NCI-H345 treated with DMSO at 0.1 percent for 48 hours (cell line): ENCODE data around the gene CMTM2.

Source experiments
- DNase-seq: peaks from one replicate; lab custom pipeline; 2025; ENCODE audit not compliant: unreplicated experiment; lab: John Stamatoyannopoulos, UW

The CMTM2 gene, protein sequence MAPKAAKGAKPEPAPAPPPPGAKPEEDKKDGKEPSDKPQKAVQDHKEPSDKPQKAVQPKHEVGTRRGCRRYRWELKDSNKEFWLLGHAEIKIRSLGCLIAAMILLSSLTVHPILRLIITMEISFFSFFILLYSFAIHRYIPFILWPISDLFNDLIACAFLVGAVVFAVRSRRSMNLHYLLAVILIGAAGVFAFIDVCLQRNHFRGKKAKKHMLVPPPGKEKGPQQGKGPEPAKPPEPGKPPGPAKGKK

GRCh38 chr16:66578651-66579531 lies at the start of gene CMTM2:
TSS of gene CMTM2 (plus strand) at chr16:66579463. CDS start at chr16:66579608, 145 bp downstream.
- no peak for DNase-seq

DNA sequence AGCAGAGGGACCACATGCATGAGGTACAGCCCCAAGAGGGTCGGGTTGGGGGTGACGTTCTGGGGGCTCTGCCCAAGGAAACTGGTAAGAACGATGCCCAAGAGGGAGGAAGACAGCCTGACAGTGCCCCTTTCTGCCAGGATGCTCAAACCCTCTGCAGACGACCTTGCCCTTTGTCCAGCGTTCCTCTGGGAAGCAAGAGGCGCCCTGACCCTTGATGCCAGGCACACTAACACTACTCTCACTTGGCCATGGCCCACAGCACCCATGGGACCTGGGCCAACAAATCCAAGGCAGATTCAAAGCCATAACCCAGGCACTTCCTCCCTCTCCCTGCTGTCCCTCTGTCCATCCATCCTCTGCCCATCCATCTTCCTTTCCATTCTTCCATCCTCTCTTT lies 49.8 kb upstream of the CMTM2 start:
- no peak for DNase-seq

DNA sequence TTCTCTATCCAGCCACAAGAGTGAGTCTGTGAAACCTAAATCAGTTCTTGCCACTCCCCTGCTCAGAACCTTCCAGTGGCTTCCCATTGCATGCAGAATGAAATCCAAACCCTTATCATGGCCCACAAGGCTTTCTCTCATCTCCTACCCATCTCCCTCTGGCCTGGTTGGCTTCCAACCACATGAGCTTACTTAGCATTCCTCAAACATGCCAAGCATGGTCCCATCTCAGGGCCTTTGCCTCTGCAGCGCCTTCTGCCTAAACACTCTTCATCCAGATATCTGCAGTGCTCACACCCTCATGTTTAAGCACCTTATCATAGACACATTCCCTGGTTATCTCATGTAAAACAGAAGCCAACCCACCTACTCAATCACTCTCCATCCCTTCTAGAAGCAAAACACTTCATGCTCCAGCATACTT lies 44.9 kb upstream of the CMTM2 start:
- DNase-seq: no peak

GRCh38 chr16:66536525-66536924 lies 42.7 kb upstream of the CMTM2 start:
- DNase-seq: no peak

DNA sequence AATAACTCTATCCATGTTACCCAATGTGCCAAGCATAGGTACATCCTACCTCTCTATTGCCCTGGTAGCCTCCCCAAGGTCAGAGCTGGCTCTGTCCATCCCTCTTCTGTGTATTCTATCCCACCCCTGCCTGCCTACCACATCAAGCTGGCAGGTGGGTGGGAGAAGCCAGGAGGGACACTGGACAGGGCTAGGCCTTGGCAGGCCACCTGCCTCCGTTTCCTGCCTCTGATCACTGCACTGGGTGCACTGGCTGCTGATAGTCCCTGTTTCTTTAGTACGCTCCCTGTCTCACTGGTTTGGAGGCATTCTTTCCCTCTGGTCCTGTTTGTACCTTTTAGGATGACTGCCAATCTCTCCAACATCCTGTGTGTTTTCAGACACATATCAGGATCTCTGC lies 42.0 kb upstream of the CMTM2 start:
- no peak for DNase-seq

GRCh38 chr16:66538910-66539309 lies 40.4 kb upstream of the CMTM2 start:
- DNase-seq: no peak

GRCh38 chr16:66539623-66540469 lies 39.4 kb upstream of the CMTM2 start:
- DNase-seq: peak; percentile 18

GRCh38 chr16:66541388-66542355 lies 37.6 kb upstream of the CMTM2 start:
- no peak for DNase-seq

DNA sequence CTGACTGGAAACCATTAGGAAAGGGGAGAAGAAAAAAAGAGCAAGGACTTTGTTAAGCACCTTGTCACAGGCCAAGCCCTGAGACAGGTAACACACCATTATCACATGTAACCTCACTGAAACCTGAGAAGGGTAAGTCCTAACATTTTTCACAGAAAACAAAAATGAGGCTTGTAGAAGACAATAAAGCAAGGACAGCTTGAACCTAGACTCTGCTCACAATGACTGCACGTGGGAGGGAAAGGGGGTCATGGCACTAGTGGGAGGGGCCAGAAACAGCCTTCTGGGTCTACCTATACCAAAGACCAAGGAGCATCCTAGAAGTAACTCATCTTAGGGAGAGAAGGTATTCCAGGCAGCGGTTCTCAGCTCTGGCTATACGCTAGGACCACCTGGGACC lies 36.9 kb upstream of the CMTM2 start:
- no peak for DNase-seq

- no peak for DNase-seq
These were observed 35.7 kb upstream of the CMTM2 start for GRCh38 chr16:66543541-66543940.

DNA sequence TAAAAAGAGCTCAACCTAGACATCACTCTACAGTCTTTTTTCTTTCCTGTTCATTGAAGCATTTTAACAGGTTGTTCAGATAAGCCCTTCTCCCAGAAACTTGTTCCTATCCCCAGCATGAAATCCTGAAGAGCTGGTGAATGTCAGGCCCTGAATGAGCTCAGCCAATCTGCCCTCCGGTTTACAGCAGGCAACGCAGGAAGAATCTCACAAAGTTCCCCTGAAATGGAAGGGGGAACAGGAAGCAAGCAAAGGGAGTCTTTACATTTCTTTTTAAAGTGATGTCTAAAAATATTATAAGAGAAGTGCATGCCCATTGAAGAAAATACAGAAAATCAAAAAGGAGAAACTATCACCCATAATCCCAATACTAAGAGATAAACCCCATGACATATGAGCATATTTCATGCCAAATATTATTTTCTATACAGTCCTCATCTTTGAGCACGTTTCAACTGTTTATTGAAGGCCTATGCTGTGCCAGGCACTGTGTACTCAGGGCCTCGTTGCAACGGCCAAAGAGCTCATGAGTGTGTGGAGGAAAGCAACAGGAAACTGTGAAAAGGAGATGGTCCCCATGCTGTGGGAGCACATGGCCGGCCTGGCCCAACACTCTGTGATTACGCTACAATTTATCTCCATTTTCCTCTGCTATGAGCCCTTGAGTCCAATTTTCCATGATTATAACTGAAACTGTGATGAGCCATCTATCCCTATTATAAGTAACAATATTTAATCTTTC lies 35.1 kb upstream of the CMTM2 start:
- no peak for DNase-seq

GRCh38 chr16:66547101-66547989 lies 31.9 kb upstream of the CMTM2 start:
- DNase-seq: no peak

DNA sequence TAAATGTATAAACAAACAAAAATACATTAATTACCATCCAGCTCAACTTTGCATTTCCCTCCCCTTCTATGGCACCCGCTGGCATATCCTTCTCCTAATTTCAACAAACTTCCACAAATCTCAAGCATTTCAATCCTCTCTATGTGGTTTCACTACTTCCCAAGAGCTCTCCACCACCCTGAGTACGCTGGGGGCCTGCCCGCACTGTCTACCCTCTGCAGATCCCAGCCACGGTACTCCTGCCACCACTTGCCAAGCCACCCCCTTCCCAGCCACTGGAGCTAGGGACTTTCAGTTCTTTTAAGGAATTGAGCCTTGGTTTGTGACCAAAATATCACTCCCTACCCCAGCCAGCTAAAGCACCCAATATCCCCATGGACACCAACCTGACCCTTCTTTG lies 31.2 kb upstream of the CMTM2 start:
- no peak for DNase-seq

- no peak for DNase-seq
These were observed 30.4 kb upstream of the CMTM2 start for GRCh38 chr16:66548868-66549267.

DNA sequence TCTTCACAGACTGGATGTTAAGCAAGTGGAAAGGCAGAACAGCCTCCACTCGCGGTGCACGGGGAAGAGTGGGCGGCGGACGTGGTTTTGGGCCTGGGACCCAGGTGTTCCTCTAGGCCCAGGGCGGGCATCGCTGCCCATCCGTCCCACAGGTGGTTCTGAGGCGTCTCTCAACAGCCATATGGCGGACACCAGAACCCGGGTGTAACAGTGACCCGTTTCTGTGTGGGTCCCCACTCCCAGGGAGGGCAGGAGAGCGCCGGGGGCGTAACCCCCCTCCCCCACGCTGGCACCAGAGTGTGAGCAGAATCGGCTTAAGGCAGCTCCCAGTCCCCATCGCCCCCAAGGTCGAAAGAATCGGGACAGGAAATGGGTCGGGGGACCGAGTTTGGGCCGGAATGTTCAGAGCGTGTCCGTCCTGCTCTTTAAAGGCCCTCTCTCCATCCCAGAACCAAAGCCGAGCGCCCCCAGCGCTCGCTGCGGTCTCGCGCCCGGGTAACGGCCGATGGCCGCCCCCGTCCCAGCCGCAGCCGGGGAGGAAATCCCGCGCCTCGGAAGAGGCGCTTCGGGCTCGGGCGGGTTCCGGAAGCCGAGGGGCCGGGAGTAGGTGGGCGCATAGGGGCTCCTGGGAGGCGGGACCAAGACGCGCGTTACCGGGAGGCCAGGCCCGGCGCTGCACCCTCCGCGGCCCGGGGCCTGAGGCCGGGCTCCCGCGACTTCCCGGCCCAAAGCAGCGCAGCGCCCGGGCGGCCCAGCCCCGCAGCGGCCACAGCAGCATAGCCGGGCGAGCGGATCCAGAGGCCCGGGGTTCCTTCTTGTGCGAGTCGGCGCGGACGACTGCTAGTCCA lies 29.8 kb upstream of the CMTM2 start, which contains the start of gene TK2:
TSS of gene TK2 (minus strand) at position 839 of the 848 bp plus-strand sequence. CDS start at position 778, 61 bp downstream.
- no peak for DNase-seq

DNA sequence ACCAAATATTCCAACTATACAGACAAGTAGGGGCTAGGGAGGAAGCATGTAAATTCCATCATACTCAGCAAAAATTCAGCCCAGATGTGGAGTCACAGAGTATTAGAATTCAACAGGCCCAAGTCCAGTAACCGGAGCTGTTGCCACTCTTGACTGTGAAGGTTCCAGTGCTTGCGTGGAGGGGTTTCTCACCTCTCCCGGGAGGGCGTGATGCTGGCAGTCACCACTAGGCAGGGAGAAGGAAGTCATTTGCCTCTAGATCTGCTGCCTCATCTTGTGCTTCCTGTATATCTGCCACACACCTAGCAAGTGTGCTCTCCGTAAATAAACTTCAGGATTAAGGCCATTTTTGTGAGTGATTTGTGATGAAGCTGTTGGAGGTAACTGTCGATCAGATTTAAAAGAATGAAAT lies 27.9 kb upstream of the CMTM2 start:
- peak; percentile 7 for DNase-seq

GRCh38 chr16:66551788-66552285 lies 27.4 kb upstream of the CMTM2 start:
- no peak for DNase-seq
